Measurements from ENCODE around the gene USH1G. TPM values are rescaled to one million over a fixed set of nuclear protein-coding genes. Genes with fewer than 3 reads are reported as not detected.
"Not testable (repeated sequence)": the region's sequence is repeated elsewhere in the genome, so short reads cannot be mapped to it uniquely, and the experiment has no call there.

The USH1G gene
- total RNA-seq, 1 donor from 2014 or later = not detected

GRCh38 chr17:74877592-74878548, 45.2 kb downstream of the USH1G start:
- ATAC-seq (no peak), DNase-seq (ENCODE audit: low spot score) (no peak)

GRCh38 chr17:74875977-74876593, 47.0 kb downstream of the USH1G start:
- ATAC-seq (no peak), DNase-seq (ENCODE audit: low spot score) (no peak)

- no peak for ATAC-seq
- DNase-seq (ENCODE audit: low spot score) = no peak
These were observed 47.7 kb downstream of the USH1G start for GRCh38 chr17:74875155-74875976.

- DNase-seq (ENCODE audit: low spot score) (no peak), ATAC-seq (no peak)
These were observed 48.4 kb downstream of the USH1G start for GRCh38 chr17:74874615-74875037.

GRCh38 chr17:74873874-74874614, 49.0 kb downstream of the USH1G start:
- ATAC-seq = no peak
- DNase-seq (ENCODE audit: low spot score) = no peak

- DNase-seq (ENCODE audit: low spot score) = peak; percentile 99
- peak; percentile 91 for ATAC-seq
These were observed 49.8 kb downstream of the USH1G start for GRCh38 chr17:74873037-74873873.

GRCh38 chr17:74872313-74873036, 50.6 kb downstream of the USH1G start, which contains the start of gene FDXR:
Gene FDXR, minus strand, starts transcription at chr17:74872994. Its CDS starts 50 bp downstream, at chr17:74872944.
- no peak for ATAC-seq
- no peak for DNase-seq (ENCODE audit: low spot score)

- DNase-seq (ENCODE audit: low spot score) (no peak), ATAC-seq (no peak)
These were observed 51.5 kb downstream of the USH1G start for GRCh38 chr17:74871356-74872076.

- DNase-seq (ENCODE audit: low spot score) = no peak
- no peak for ATAC-seq
These were observed 52.5 kb downstream of the USH1G start for GRCh38 chr17:74870512-74870911.

GRCh38 chr17:74870028-74870427, 53.0 kb downstream of the USH1G start:
- not testable (repeated sequence) for DNase-seq (ENCODE audit: low spot score)

GRCh38 chr17:74868908-74869255, 54.2 kb downstream of the USH1G start:
- DNase-seq (ENCODE audit: low spot score) = no peak
- no peak for ATAC-seq

More at GRCh38 chr17:74870028-74870427, 53.0 kb downstream of the USH1G start:
- ATAC-seq = not testable (repeated sequence)

GRCh38 chr17:74868251-74868907, 54.7 kb downstream of the USH1G start:
- ATAC-seq (no peak), DNase-seq (ENCODE audit: low spot score) (no peak)

- DNase-seq (ENCODE audit: low spot score) = no peak
These were observed 56.7 kb downstream of the USH1G start for GRCh38 chr17:74866198-74866835.

More at GRCh38 chr17:74866198-74866835, 56.7 kb downstream of the USH1G start:
- ATAC-seq = no peak
